Fibroblast of the aortic adventitia (primary cell): ENCODE data around the gene FZD4. TPM values are rescaled to one million over a fixed set of nuclear protein-coding genes. Genes with fewer than 3 reads are reported as not detected.

Experiments used
- DNase-seq: peaks from one replicate; pipeline ENCODE4 v3.0.0-alpha.2; 2010; ENCODE audit warnings: low read depth
- H3K4me3 ChIP-seq: 2 replicates; pipeline ENCODE4 v1.5.1; 2011; ENCODE audit warnings: low read depth, mild to moderate bottlenecking, control low read depth, low read length, moderate library complexity
- total RNA-seq: library from RNA; depleted of rRNA; stranded (reverse); fragments of >200 nt; gene quantifications from 2 replicates; pipeline ENCODE4 v1.2.3, GENCODE V29; 2012; ENCODE audit warnings: low replicate concordance
- TF ChIP-seq, protein P1 (sequence below): IDR thresholded peaks from 2 replicates; pipeline ENCODE4 v1.5.1; 2011; ENCODE audit warnings: mild to moderate bottlenecking, low read length, control low read depth, inconsistent platforms; ENCODE audit not compliant: insufficient read depth

Gene FZD4
- total RNA-seq, 1 donor, result 50.2 TPM

DNA sequence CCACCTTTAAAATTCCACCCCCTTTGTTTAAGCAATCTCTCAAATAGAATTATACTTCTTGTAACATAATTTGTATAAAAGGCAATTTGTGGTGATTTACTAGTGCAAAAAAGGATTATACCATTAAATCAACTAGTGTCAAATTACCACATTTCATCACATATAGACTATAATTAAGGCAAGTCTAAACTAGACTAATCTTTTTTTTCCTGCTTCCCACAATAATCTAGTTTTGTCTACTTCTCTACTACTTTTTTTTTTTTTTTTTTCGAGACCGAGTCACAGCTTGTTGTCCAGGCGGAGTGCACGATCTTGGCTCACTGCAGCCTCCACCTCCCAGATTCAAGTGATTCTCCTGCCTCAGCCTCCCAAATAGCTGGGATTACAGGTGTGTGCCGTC, 36.1 kb upstream of the FZD4 start:
- TF ChIP-seq, protein P1, sequence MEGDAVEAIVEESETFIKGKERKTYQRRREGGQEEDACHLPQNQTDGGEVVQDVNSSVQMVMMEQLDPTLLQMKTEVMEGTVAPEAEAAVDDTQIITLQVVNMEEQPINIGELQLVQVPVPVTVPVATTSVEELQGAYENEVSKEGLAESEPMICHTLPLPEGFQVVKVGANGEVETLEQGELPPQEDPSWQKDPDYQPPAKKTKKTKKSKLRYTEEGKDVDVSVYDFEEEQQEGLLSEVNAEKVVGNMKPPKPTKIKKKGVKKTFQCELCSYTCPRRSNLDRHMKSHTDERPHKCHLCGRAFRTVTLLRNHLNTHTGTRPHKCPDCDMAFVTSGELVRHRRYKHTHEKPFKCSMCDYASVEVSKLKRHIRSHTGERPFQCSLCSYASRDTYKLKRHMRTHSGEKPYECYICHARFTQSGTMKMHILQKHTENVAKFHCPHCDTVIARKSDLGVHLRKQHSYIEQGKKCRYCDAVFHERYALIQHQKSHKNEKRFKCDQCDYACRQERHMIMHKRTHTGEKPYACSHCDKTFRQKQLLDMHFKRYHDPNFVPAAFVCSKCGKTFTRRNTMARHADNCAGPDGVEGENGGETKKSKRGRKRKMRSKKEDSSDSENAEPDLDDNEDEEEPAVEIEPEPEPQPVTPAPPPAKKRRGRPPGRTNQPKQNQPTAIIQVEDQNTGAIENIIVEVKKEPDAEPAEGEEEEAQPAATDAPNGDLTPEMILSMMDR, result no peak
- no peak for DNase-seq

DNA sequence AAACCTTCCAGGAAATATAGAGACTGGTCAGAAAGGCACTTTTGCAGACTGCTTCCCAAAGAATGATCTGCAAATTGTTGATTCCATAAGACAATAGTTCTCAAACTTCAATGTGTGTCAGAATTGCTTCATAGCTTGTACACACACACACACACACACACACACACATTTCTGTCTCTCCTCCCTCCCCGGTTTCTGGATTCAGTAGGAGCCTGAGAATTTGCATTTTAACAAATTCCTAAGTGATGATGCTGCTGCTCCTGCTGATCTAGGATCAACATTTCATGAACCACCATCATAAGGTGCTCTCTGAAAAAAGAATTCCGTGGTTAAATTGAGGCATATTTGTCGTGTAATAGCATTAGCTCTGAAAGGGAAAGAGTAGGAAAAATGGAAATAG, 35.3 kb upstream of the FZD4 start:
- H3K4me3 ChIP-seq, result no peak overlapping the region
- DNase-seq, result peak; percentile 74
- TF ChIP-seq, protein P1, result no peak

More for the DNA sequence above, 36.1 kb upstream of the FZD4 start:
- no peak overlapping the region for H3K4me3 ChIP-seq

DNA sequence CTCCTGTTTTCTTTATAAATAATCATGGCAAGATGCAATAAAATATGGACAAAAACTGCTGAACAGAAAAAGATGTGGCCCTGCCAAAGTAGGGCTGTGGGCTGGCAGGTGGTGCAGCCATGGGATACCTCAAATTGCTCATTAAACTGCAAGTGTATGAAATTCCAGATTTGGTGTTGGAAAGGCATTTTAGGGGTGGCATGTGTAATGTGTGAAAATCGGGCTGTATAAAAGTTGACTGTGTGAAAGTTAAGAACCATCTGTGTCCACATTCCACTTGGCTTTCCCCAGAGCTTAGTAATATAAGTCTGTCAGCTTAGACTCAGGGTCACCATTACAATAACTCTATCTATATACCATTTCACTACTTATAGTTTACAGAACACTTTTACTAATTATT, 34.8 kb upstream of the FZD4 start:
- DNase-seq, result peak; percentile 30
- TF ChIP-seq, protein P1, result no peak
- H3K4me3 ChIP-seq, result no peak overlapping the region

DNA sequence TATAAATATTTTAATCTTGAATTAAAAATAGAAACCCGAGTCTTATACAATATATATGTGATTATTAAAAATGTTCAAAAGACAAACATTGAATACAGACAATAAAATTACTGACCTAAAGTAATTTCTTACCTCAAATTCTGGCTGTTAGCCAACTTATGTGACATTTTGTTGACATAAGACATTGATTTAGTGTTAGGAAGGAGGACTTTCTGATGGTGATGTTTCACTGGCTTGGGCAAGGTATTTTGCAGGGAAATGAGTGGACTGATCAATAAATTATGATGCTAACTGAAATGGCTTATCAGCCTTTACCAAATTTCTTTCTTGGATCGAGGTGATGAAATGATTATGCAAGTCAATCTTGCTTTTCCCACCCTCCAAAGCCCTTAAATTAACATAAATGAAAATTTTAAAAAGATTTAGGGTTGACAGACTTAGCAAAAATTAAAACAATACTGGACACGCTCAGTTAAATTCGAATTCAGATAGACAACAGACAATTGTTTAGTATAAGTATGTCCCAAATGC, 33.2 kb upstream of the FZD4 start:
- no peak for DNase-seq
- H3K4me3 ChIP-seq, result no peak overlapping the region
- TF ChIP-seq, protein P1, result no peak

DNA sequence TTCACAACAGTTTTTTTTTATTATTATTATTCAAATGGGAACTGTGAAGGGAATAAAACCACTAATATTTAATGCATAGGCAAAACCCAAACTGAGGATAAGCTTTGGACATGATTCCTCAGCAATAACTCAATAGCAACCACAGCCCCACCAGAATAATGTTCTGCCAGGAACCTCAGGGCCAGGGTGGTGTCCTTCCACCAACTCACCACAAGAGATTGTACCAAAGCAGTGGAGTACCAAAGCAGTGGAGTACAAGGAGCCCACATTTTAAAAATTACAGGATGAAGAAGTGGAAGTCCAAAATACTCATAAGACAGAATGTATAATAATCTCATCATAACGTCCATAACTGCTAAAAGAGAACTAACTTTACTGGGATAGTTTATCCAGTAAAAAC, 32.5 kb upstream of the FZD4 start:
- no peak overlapping the region for H3K4me3 ChIP-seq
- TF ChIP-seq, protein P1, result no peak
- no peak for DNase-seq

DNA sequence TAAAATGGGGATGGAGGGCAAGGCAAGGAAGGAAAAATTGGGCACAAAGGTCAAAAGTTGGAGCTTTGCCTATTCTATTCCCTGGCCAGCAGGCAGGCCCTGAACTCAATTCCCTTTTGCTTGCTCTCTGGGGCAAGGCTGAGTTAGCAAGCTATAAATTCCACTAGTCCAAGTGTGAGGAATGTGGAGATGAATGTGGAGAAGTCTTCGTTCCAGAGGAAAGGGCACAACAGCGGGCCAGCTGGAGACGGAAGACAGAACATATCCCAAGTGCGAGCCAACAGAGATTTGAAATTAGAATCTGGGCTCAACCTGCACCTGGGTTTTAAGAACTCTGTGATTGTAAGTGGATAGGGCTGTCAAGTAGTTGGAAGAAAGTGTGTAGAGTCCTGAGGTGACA, 29.5 kb upstream of the FZD4 start:
- TF ChIP-seq, protein P1, result no peak
- H3K4me3 ChIP-seq, result no peak overlapping the region
- no peak for DNase-seq

DNA sequence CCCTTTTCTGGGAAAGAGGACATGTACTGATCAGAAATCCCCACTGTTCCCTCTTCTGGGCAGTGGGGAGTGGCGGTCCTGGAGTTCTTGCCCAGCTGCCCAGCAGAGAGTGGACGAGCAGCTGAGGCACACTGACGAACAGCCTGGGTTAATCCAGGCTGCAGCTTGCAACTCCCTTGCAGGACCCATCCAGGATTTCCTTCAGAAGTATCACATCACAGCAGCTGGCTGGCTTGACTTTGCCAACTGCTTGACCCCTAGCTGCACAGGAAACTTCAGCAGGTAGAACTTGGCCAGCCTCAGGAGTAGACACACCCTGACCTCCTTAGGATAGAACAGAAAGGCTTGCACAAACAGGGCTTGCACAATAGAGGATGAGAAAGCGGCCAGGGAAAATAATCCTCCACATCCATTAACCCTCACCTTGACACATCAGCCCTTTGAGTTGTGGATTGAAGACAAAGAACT, 27.9 kb upstream of the FZD4 start:
- TF ChIP-seq, protein P1, result no peak
- no peak for DNase-seq
- H3K4me3 ChIP-seq, result no peak overlapping the region
